ENCODE measurements around the gene SCGN.

Gene SCGN

DNA sequence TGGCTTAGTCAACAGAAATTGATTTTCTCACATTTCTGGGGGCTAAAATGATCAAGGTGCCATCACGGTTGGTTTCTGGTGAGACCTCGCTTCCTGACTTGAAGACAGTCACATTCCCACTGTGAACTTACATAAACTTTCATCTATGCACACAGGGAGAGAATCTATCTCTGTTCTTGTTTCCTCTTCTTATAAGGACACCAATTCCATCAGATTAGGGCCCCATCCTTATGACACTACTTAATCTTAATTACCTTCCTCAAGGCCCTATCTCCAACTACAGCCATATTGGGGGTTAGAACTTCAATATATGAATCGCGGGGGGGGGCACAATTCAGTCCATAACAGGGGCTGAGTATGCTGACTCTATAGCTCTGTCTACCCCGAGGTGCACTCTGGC lies 10.6 kb upstream of the SCGN start:
- DNase-seq (ENCODE audit: insufficient read length), result no peak
- no peak for TF ChIP-seq TAF1 (IDR thresholded peaks at IDR 0.05; ENCODE audit: borderline replicate concordance, low read depth, low read length)
- no peak for TF ChIP-seq POLR2AphosphoS5 (IDR thresholded peaks at IDR 0.05; ENCODE audit: low read depth, low read length)
- no peak for TF ChIP-seq POLR2A (IDR thresholded peaks at IDR 0.05; ENCODE audit: low read depth, low read length)
- no peak for FAIRE-seq

GRCh38 chr6:25641940-25642666 lies 9.9 kb upstream of the SCGN start:
- no peak for DNase-seq (ENCODE audit: insufficient read length)
- no peak for FAIRE-seq
- TF ChIP-seq POLR2AphosphoS5 (IDR thresholded peaks at IDR 0.05; ENCODE audit: low read depth, low read length) (no peak), TAF1 (IDR thresholded peaks at IDR 0.05; ENCODE audit: borderline replicate concordance, low read depth, low read length) (no peak), POLR2A (IDR thresholded peaks at IDR 0.05; ENCODE audit: low read depth, low read length) (no peak)

- TF ChIP-seq POLR2A (IDR thresholded peaks at IDR 0.05; ENCODE audit: low read depth, low read length) (no peak), TAF1 (IDR thresholded peaks at IDR 0.05; ENCODE audit: borderline replicate concordance, low read depth, low read length) (no peak)
- FAIRE-seq (no peak), DNase-seq (ENCODE audit: insufficient read length) (no peak)
Observed at GRCh38 chr6:25642667-25643328, 9.2 kb upstream of the SCGN start.

DNA sequence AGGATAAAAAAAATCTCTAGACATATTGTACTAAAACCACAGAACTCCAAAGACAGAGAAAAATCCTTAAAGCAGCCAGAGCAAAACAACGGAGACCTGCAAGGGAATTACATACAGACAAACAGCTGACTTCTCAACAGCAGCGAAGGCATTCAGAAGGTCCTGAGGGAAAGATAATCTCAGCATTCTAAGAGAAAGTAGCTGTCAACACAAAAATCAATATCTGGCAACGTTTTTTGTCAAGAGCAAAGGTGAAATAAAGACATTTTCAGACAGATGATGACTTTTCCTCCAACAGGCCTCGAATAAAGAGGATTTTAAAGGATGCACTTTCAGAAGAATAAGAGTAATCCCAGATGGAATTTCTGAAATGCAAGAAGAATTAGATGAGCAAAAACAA lies 6.1 kb upstream of the SCGN start:
- no peak for DNase-seq (ENCODE audit: insufficient read length)
- FAIRE-seq, result no peak
- TF ChIP-seq TAF1 (IDR thresholded peaks at IDR 0.05; ENCODE audit: borderline replicate concordance, low read depth, low read length) (no peak), POLR2AphosphoS5 (IDR thresholded peaks at IDR 0.05; ENCODE audit: low read depth, low read length) (no peak)

- FAIRE-seq, result no peak
- no peak for DNase-seq (ENCODE audit: insufficient read length)
- TF ChIP-seq TAF1 (IDR thresholded peaks at IDR 0.05; ENCODE audit: borderline replicate concordance, low read depth, low read length), result no peak
Observed at GRCh38 chr6:25649611-25650010, 2.4 kb upstream of the SCGN start.

- no peak for TF ChIP-seq TAF1 (IDR thresholded peaks at IDR 0.05; ENCODE audit: borderline replicate concordance, low read depth, low read length)
- TF ChIP-seq POLR2AphosphoS5 (IDR thresholded peaks at IDR 0.05; ENCODE audit: low read depth, low read length), result no peak
- TF ChIP-seq POLR2A (IDR thresholded peaks at IDR 0.05; ENCODE audit: low read depth, low read length), result no peak
- DNase-seq (ENCODE audit: insufficient read length) (no peak), FAIRE-seq (no peak)
Observed at GRCh38 chr6:25655723-25656122, 3.7 kb downstream of the SCGN start.

DNA sequence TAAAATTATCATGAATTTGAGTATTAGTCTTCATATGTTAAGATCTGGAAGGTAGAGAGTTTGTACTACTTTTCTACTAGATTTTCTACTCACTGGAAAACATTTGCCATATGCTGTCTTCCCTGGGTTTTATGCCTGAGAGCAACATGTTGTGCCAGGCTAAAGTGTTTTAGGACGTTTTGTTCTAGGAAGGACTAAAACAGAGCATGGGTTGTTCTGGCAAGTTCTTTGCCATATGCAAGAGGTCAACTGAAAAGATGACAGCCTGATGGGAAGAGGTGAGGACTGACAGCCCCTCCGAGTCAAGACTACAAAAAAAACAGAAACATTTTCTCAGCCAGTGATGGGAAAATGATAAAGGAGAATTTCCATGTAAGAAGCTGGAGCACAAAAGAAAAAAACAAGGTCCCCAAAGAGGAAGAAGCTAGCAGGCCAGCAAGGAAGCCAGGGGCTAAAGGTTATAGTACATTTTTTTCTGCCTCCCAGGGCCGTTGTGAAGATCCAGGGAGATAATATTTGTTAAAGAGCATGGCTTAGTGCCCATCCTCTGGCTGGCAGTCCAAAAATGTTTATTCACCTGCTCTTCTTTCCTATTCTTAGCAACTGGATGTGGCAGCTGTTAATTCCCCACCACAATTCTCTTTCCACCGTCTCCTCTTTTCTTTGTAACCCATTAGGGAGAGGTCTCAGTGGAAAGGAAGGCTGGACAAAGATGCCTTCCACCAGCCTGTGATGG lies 7.8 kb downstream of the SCGN start:
- DNase-seq (ENCODE audit: insufficient read length) (no peak), FAIRE-seq (no peak)
- TF ChIP-seq POLR2A (IDR thresholded peaks at IDR 0.05; ENCODE audit: low read depth, low read length), result no peak
- TF ChIP-seq TAF1 (IDR thresholded peaks at IDR 0.05; ENCODE audit: borderline replicate concordance, low read depth, low read length), result no peak
- no peak for TF ChIP-seq POLR2AphosphoS5 (IDR thresholded peaks at IDR 0.05; ENCODE audit: low read depth, low read length)

- TF ChIP-seq TAF1 (IDR thresholded peaks at IDR 0.05; ENCODE audit: borderline replicate concordance, low read depth, low read length) (no peak), POLR2A (IDR thresholded peaks at IDR 0.05; ENCODE audit: low read depth, low read length) (no peak), POLR2AphosphoS5 (IDR thresholded peaks at IDR 0.05; ENCODE audit: low read depth, low read length) (no peak)
- FAIRE-seq (no peak), DNase-seq (ENCODE audit: insufficient read length) (no peak)
Observed at GRCh38 chr6:25660512-25660911, 8.5 kb downstream of the SCGN start.

GRCh38 chr6:25661129-25661779 lies 9.2 kb downstream of the SCGN start:
- TF ChIP-seq POLR2A (IDR thresholded peaks at IDR 0.05; ENCODE audit: low read depth, low read length) (no peak), POLR2AphosphoS5 (IDR thresholded peaks at IDR 0.05; ENCODE audit: low read depth, low read length) (no peak), TAF1 (IDR thresholded peaks at IDR 0.05; ENCODE audit: borderline replicate concordance, low read depth, low read length) (no peak)
- FAIRE-seq, result no peak
- DNase-seq (ENCODE audit: insufficient read length), result no peak

DNA sequence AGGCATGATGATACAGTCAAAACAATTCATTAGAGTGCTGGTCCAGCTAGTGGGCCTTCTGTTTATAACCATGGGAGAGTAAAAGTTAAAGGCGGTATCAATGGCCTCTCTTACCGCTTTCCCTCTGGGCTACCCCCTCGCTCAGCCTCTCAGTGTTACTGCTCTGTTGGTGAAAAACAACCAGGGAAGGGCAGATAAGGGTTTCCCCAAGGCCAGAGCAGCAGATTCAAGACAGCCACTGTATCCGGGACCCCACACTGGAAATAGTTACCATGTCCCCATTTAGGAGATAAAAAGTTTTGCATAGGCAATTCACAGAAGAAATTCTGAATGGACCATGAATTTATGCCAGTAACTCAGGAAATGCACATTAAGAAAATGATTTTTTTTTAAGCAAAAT lies 13.4 kb downstream of the SCGN start:
- DNase-seq (ENCODE audit: insufficient read length) (no peak), FAIRE-seq (no peak)
- no peak for TF ChIP-seq POLR2AphosphoS5 (IDR thresholded peaks at IDR 0.05; ENCODE audit: low read depth, low read length)
- TF ChIP-seq POLR2A (IDR thresholded peaks at IDR 0.05; ENCODE audit: low read depth, low read length), result no peak
- no peak for TF ChIP-seq TAF1 (IDR thresholded peaks at IDR 0.05; ENCODE audit: borderline replicate concordance, low read depth, low read length)

DNA sequence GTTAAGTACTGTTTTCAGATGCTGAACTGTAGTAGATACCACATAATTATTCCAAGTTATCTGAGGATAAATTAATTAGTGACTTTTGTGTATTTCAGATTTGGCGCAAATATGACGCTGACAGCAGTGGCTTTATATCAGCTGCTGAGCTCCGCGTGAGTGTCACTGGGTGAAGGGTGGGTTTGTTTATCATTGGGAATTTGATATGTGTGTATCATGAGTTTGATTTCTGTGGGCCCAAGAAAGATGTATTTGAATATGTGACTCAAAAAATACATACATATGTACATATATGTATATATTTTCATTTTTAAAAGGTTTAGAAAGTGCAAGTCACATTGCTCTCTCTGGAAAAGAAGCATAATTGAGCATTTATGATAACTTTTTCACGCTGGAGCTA lies 17.4 kb downstream of the SCGN start:
- TF ChIP-seq POLR2AphosphoS5 (IDR thresholded peaks at IDR 0.05; ENCODE audit: low read depth, low read length), result no peak
- FAIRE-seq (no peak), DNase-seq (ENCODE audit: insufficient read length) (no peak)

DNA sequence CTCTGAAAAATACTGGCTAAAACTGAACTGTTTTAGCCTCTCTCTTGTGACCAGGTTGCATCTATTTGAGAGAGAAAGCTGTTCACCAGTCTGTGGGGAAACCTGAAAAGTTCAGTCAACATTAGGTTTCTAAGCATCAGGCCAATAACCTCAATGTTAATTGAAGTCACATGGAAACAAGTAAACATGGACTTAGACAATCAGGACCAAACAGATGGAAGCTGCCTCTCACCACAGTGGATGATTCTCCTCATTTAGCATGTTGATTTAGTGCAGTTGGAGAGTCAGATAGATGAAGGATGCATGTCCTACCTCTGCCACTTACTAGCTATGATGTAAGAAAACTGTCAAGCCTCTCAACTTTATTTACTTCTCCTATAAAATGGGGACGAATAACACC lies 18.2 kb downstream of the SCGN start:
- DNase-seq (ENCODE audit: insufficient read length), result no peak
- no peak for FAIRE-seq
- TF ChIP-seq POLR2AphosphoS5 (IDR thresholded peaks at IDR 0.05; ENCODE audit: low read depth, low read length) (no peak), POLR2A (IDR thresholded peaks at IDR 0.05; ENCODE audit: low read depth, low read length) (no peak), TAF1 (IDR thresholded peaks at IDR 0.05; ENCODE audit: borderline replicate concordance, low read depth, low read length) (no peak)

Measured in GM12892 (cell line).